Upper lobe of left lung (tissue), 4 donors: ENCODE data around the gene SLC38A3.

Experiments used
- EP300 ChIP-seq, 4 donors: sonication (generic); formaldehyde crosslinking; IDR thresholded peaks; one replicate each; pipeline ENCODE4 v1.5.1; 2017; ENCODE audit warnings: antibody characterized with exemption in 4 of 4, control low read depth in 2 of 4
- TF ChIP-seq, protein P1 (sequence below), 6 experiments: fragments of 450-650 bp in 4 of 6; fragments of 200-600 bp in 2 of 6; sonication (generic) in 2 of 6; IDR thresholded peaks; one replicate each; pipeline ENCODE4 v1.5.1; 2016 to 2019; ENCODE audit warnings: antibody characterized with exemption in 6 of 6

DNA sequence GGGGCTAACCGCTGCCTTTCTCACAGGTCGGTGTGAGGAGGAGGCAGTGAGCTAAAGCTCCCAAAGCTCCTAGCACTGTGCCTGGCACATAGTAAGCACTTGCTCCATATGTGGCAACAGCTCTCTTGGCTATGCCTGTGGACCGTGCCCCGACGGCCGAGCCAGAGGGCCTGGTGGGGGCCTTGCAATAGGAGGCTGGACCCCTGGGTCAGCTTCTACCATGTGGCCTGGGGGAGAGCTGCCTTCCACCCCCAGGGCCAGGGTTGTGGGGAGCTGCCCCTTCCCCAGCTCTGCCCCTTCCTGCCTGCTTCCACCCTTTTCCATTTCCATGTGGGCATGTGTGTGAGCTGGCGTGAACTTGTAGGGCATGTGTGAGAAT, 30.6 kb upstream of the SLC38A3 start:
- TF ChIP-seq, protein P1, sequence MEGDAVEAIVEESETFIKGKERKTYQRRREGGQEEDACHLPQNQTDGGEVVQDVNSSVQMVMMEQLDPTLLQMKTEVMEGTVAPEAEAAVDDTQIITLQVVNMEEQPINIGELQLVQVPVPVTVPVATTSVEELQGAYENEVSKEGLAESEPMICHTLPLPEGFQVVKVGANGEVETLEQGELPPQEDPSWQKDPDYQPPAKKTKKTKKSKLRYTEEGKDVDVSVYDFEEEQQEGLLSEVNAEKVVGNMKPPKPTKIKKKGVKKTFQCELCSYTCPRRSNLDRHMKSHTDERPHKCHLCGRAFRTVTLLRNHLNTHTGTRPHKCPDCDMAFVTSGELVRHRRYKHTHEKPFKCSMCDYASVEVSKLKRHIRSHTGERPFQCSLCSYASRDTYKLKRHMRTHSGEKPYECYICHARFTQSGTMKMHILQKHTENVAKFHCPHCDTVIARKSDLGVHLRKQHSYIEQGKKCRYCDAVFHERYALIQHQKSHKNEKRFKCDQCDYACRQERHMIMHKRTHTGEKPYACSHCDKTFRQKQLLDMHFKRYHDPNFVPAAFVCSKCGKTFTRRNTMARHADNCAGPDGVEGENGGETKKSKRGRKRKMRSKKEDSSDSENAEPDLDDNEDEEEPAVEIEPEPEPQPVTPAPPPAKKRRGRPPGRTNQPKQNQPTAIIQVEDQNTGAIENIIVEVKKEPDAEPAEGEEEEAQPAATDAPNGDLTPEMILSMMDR (IDR thresholded peaks at IDR 0.05) = no peak
- TF ChIP-seq EP300 (IDR thresholded peaks at IDR 0.05) = no peak
